Epithelial cell of esophagus (primary cell): ENCODE results near the gene ARID1B.

Experiments
- DNase-seq: peaks from one replicate; pipeline ENCODE4 v3.0.0; 2010; ENCODE audit warnings: low read depth
- H3K4me3 ChIP-seq: 2 replicates; pipeline ENCODE4 v1.5.1; 2011; ENCODE audit warnings: mild to moderate bottlenecking, low read length, control low read depth
- TF ChIP-seq, protein P1 (sequence below): IDR thresholded peaks from 2 replicates; pipeline ENCODE4 v1.5.1; 2011; ENCODE audit warnings: low read depth, mild to moderate bottlenecking, low read length, control low read depth, inconsistent platforms; ENCODE audit not compliant: insufficient read depth; ENCODE audit errors: missing control alignments

ARID1B gene

DNA sequence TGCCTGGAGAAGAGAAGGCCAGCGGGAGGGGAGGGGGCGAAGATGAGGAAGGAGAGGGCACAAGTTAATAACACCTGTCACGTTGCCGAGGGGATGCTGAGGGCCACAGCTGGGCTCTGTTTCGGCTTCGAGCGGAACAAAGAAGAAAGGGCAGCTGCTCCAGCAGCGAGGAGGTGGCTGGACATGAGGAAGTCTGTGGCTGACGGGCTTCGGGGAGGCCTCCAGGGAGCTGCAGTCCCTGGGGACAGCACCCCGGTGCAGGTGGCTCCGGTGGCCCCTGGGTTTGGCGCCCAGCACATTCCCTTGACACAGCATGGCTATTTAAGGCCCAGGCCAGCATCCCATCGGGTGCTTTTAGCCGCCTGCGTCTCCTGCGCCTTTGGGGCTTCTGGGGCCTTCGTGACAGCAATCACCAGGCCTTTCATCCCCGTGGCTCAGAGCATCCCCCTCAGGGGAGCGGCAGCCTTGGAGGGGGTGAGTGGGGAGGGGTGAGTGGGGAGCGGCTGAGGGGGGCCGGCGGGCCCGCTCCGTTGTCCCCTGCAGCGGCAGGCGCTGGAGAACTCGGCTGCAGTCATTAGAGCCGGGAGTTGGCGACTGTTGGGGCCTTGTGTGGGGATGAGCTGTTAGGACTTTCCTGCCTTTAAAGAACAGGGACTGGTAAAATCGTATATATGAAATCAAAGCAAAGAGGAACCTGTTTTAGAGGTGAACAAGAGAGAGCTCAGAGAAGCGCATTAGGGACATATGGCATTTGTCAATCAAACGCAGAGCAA lies 447.2 kb downstream of the ARID1B start:
- H3K4me3 ChIP-seq: no peak overlapping the region
- TF ChIP-seq, protein P1, sequence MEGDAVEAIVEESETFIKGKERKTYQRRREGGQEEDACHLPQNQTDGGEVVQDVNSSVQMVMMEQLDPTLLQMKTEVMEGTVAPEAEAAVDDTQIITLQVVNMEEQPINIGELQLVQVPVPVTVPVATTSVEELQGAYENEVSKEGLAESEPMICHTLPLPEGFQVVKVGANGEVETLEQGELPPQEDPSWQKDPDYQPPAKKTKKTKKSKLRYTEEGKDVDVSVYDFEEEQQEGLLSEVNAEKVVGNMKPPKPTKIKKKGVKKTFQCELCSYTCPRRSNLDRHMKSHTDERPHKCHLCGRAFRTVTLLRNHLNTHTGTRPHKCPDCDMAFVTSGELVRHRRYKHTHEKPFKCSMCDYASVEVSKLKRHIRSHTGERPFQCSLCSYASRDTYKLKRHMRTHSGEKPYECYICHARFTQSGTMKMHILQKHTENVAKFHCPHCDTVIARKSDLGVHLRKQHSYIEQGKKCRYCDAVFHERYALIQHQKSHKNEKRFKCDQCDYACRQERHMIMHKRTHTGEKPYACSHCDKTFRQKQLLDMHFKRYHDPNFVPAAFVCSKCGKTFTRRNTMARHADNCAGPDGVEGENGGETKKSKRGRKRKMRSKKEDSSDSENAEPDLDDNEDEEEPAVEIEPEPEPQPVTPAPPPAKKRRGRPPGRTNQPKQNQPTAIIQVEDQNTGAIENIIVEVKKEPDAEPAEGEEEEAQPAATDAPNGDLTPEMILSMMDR: no peak

GRCh38 chr6:157224951-157225574 lies 447.9 kb downstream of the ARID1B start:
- TF ChIP-seq, protein P1: no peak
- H3K4me3 ChIP-seq: no peak overlapping the region
- no peak for DNase-seq

More for the DNA sequence above, 447.2 kb downstream of the ARID1B start:
- DNase-seq: no peak

DNA sequence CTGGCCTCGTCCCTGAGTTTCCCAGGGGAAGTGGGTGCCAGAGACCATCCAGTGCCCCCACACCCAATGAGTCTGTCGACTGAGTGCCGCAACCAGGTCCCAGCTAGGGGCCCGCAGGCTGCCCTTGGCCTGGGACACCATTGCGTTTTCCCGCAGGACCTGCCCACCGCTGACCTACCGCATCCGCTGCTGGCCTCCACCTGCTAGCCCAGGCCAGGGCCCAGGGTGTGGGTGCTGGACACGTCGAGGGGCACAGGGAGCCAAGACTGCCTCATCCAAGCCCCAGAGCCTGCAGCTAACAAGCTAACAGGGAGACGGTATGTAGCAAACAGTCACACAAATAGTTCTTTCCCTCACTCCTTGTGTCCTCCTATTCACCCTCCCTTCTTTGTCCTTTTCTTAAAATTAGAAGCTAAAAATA lies 448.4 kb downstream of the ARID1B start:
- DNase-seq: no peak

GRCh38 chr6:157226026-157226625 lies 448.9 kb downstream of the ARID1B start:
- no peak overlapping the region for H3K4me3 ChIP-seq
- TF ChIP-seq, protein P1: no peak
- DNase-seq: no peak

More for the DNA sequence above, 448.4 kb downstream of the ARID1B start:
- TF ChIP-seq, protein P1: no peak
- H3K4me3 ChIP-seq: no peak overlapping the region

GRCh38 chr6:157226761-157227160 lies 449.6 kb downstream of the ARID1B start:
- TF ChIP-seq, protein P1: no peak
- no peak overlapping the region for H3K4me3 ChIP-seq
- no peak for DNase-seq

GRCh38 chr6:157227202-157228166 lies 450.3 kb downstream of the ARID1B start:
- H3K4me3 ChIP-seq: no peak overlapping the region
- TF ChIP-seq, protein P1: peak; percentile 17
- no peak for DNase-seq
